ENCODE results near the gene GAB2. TPM values are rescaled to one million over a fixed set of nuclear protein-coding genes. Genes with fewer than 3 reads are reported as not detected.

The GAB2 gene
- total and polyA plus RNA-seq, 2 of the 13 experiments (the other 11 are each of a cell fraction or from before 2014, with no cell fraction given) = 4.1 to 8.6 TPM

DNA sequence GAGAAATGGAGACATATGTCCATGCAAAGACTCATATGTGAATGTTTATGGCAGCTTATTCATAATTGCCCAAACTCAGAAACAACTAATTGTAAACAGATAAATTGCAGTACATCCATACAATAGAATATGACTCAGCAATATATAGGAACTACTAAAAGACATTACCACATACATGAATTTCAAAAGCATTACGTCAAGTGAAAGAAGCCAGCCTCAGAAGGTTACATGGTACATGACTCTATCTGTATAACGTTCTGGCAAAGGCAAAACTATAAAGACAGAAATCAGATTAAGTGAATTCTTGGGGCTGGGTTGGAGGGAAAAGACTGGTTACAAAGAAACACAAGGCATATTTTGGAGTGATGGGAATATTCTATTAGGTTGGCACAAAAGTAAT lies 236.4 kb downstream of the GAB2 start (continued):
- no peak for TF ChIP-seq KLF12 (CRISPR knock-in tag; IDR thresholded peaks at IDR 0.05; ENCODE audit: borderline replicate concordance)
- TF ChIP-seq SOX13 (IDR thresholded peaks at IDR 0.05) = no peak
- no peak for TF ChIP-seq SOX13 (CRISPR knock-in tag; conservative IDR thresholded peaks at IDR 0.05 in 1 of 2, IDR thresholded peaks at IDR 0.05 in 1 of 2)
- no peak for TF ChIP-seq MLLT10 (CRISPR knock-in tag; IDR thresholded peaks at IDR 0.05)
- TF ChIP-seq ZBTB46 (CRISPR knock-in tag; IDR thresholded peaks at IDR 0.05; ENCODE audit: borderline replicate concordance) = no peak
- no peak for TF ChIP-seq HNF1A (IDR thresholded peaks at IDR 0.05; ENCODE audit: low read depth)
- TF ChIP-seq HNF1A (CRISPR knock-in tag; IDR thresholded peaks at IDR 0.05; ENCODE audit: borderline replicate concordance) = no peak
- no peak for TF ChIP-seq GPN1 (CRISPR knock-in tag; IDR thresholded peaks at IDR 0.05; ENCODE audit: borderline replicate concordance)
- TF ChIP-seq MYNN (CRISPR knock-in tag; IDR thresholded peaks at IDR 0.05; ENCODE audit: low read depth) = no peak
